H1 (cell line): ENCODE data around the gene FKRP. TPM values are rescaled to one million over a fixed set of nuclear protein-coding genes. Genes with fewer than 3 reads are reported as not detected.

Experiments
- POLR2AphosphoS5 ChIP-seq: IDR thresholded peaks from 2 replicates; pipeline ENCODE4 v1.6.1; 2011; ENCODE audit warnings: low read depth, low read length
- RAD21 ChIP-seq, 2 experiments: IDR thresholded peaks in 1 of 2; conservative IDR thresholded peaks in 1 of 2; 2 replicates each; pipeline ENCODE4 v1.6.1; 2011; ENCODE audit warnings: low read depth in 2 of 2, low read length in 2 of 2, improper control_type of control experiment in 1 of 2, inconsistent platforms in 1 of 2, mild to moderate bottlenecking in 1 of 2, moderate library complexity in 1 of 2
- SIN3A ChIP-seq, 2 experiments: IDR thresholded peaks in 1 of 2; conservative IDR thresholded peaks in 1 of 2; 2 replicates each; pipeline ENCODE4 v1.6.1; 2011 to 2012; ENCODE audit warnings: low read length in 2 of 2, improper control_type of control experiment in 1 of 2, low read depth in 1 of 2, mild to moderate bottlenecking in 1 of 2
- polyA plus RNA-seq, 7 experiments: library from polyadenylated mRNA; depleted of rRNA in 3 of 7; stranded (reverse) in 5 of 7; unstranded in 2 of 7; fragments of >200 nt in 5 of 7; fragments of 200-250 nt in 2 of 7; gene quantifications; 1 replicate in 5 of 7; 2 replicates in 1 of 7; 4 replicates in 1 of 7; pipeline versions ENCODE4 v1.2.1 to v1.2.3, GENCODE V29; 2011 to 2013; ENCODE audit warnings: missing spikeins in 2 of 7, mixed read lengths in 2 of 7
- total RNA-seq: library from RNA; stranded (reverse); fragmentation: NEBNext Ultra II Directional; extraction: Animal tissue kit (Norgen Biotek cat#: 25700); gene quantifications from 2 replicates; pipeline ENCODE4 v1.2.1, GENCODE V29; 2021

FKRP gene
- total and polyA plus RNA-seq, 2 of the 8 experiments (the other 6 are each of a cell fraction or from before 2014, with no cell fraction given), result 17.1 to 24.4 TPM

- TF ChIP-seq RAD21 (IDR thresholded peaks at IDR 0.05 in 1 of 2, conservative IDR thresholded peaks at IDR 0.05 in 1 of 2; ENCODE audit: low read depth in 2 of 2, low read length in 2 of 2), result peak; percentile 63 to 64
- peak in 1 of 2 experiments; percentile 52; a peak in 1 of 4 replicates for TF ChIP-seq SIN3A (conservative IDR thresholded peaks at IDR 0.05 in 1 of 2, IDR thresholded peaks at IDR 0.05 in 1 of 2; ENCODE audit: low read depth in 1 of 2, low read length in 2 of 2)
- TF ChIP-seq POLR2AphosphoS5, result 0 out of 2 replicates have a peak, but pooled peaks have one; percentile 28
Observed at GRCh38 chr19:46704379-46705076, 41.3 kb upstream of the FKRP start (continued).
